ENCODE measurements around the gene AVEN.

The AVEN gene

DNA sequence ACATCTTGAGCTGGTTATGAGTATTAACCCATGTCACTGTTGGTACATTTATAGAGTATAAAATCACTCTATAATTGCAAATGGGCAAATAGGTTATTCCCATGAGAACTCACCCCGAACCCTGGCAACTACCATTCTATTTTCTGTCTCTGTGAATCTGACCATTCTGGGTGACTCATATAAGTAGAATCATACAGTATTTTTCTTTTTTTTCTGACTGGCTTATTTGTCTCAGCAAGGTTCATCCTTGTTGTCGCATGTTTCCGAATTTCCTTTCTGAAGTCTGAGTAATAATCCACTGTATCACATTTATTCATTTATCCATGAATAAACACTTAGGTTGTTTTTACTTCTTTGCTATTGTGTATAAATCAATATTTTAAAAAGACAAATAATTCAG is 130.6 kb downstream of the AVEN start:
- H3K4me2 ChIP-seq (ENCODE audit: low read length): no peak overlapping the region
- H3K4me3 ChIP-seq (ENCODE audit: low read depth, low read length): no peak overlapping the region
- TF ChIP-seq, protein P1, sequence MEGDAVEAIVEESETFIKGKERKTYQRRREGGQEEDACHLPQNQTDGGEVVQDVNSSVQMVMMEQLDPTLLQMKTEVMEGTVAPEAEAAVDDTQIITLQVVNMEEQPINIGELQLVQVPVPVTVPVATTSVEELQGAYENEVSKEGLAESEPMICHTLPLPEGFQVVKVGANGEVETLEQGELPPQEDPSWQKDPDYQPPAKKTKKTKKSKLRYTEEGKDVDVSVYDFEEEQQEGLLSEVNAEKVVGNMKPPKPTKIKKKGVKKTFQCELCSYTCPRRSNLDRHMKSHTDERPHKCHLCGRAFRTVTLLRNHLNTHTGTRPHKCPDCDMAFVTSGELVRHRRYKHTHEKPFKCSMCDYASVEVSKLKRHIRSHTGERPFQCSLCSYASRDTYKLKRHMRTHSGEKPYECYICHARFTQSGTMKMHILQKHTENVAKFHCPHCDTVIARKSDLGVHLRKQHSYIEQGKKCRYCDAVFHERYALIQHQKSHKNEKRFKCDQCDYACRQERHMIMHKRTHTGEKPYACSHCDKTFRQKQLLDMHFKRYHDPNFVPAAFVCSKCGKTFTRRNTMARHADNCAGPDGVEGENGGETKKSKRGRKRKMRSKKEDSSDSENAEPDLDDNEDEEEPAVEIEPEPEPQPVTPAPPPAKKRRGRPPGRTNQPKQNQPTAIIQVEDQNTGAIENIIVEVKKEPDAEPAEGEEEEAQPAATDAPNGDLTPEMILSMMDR (IDR thresholded peaks at IDR 0.05): no peak

DNA sequence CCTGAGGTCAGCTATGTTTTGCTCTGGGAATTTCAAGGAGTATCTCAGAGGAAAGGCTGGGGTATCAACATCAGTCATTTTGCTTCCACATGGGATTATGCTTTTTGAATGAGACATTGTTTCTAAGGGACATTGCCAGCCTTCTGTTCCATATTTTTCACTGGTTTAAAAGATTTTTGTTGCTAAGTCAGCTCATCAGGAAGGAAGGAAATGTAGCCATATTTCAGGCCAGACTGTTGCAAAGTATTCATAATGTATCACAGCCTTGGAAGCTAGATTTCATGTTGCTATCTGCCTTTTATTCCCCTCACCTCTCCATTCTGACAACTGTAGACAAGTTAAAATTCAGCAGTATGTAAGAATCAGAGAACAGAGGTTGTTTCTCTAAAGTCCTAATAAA is 131.7 kb downstream of the AVEN start:
- no peak overlapping the region for H3K9ac ChIP-seq
- H2AFZ ChIP-seq: no peak overlapping the region

More for the DNA sequence above, 130.6 kb downstream of the AVEN start:
- no peaks in the 10 kb centered on the region for H3K27me3 ChIP-seq (ENCODE audit: control insufficient read depth, insufficient read depth, low read length)
- no peak overlapping the region for H3K9ac ChIP-seq
- no peaks in the 10 kb centered on the region for H3K79me2 ChIP-seq
- no peaks in the 10 kb centered on the region for H3K9me3 ChIP-seq (ENCODE audit: control insufficient read depth, low read length)
- no peaks in the 10 kb centered on the region for H3K4me1 ChIP-seq
- H3K27ac ChIP-seq: no peak overlapping the region
- no peak overlapping the region for H2AFZ ChIP-seq
- H3K36me3 ChIP-seq (ENCODE audit: control insufficient read depth, insufficient read depth, low read length): no peaks in the 10 kb centered on the region

DNA sequence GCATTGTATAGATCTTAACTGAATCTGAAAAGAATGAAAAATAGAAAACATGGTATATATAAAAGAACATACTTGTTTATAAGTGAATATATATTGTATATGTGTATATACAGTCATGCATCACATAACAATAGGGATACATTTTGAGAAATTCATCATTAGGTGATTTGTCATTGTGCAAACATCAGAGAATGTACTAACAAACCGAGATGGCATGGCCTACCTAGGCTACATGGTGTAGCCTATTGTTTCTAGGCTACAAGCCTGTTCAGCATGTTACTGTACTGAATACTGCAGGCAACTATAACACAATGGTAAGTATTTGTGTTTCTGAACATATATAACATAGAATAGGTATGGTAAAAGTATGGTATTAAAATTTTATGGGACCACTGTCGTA is 135.3 kb downstream of the AVEN start:
- no peaks in the 10 kb centered on the region for H3K9me3 ChIP-seq (ENCODE audit: control insufficient read depth, low read length)
- TF ChIP-seq, protein P1 (IDR thresholded peaks at IDR 0.05): no peak
- H3K27ac ChIP-seq: no peak overlapping the region
- H3K4me2 ChIP-seq (ENCODE audit: low read length): no peak overlapping the region
- no peaks in the 10 kb centered on the region for H3K79me2 ChIP-seq
- H2AFZ ChIP-seq: no peak overlapping the region
- no peaks in the 10 kb centered on the region for H3K36me3 ChIP-seq (ENCODE audit: control insufficient read depth, insufficient read depth, low read length)
- no peaks in the 10 kb centered on the region for H3K4me1 ChIP-seq
- no peak overlapping the region for H3K4me3 ChIP-seq (ENCODE audit: low read depth, low read length)
- H3K9ac ChIP-seq: no peak overlapping the region
- no peaks in the 10 kb centered on the region for H3K27me3 ChIP-seq (ENCODE audit: control insufficient read depth, insufficient read depth, low read length)

More for the DNA sequence above, 131.7 kb downstream of the AVEN start:
- Histone ChIP-seq H3K4me2 (ENCODE audit: low read length) (no peak overlapping the region), H3K36me3 (ENCODE audit: control insufficient read depth, insufficient read depth, low read length) (no peaks in the 10 kb centered on the region), H3K9me3 (ENCODE audit: control insufficient read depth, low read length) (no peaks in the 10 kb centered on the region), H3K27me3 (ENCODE audit: control insufficient read depth, insufficient read depth, low read length) (no peaks in the 10 kb centered on the region), H3K4me3 (ENCODE audit: low read depth, low read length) (no peak overlapping the region), H3K4me1 (no peaks in the 10 kb centered on the region), H3K27ac (no peak overlapping the region), H3K79me2 (no peaks in the 10 kb centered on the region)
- TF ChIP-seq, protein P1 (IDR thresholded peaks at IDR 0.05): no peak

DNA sequence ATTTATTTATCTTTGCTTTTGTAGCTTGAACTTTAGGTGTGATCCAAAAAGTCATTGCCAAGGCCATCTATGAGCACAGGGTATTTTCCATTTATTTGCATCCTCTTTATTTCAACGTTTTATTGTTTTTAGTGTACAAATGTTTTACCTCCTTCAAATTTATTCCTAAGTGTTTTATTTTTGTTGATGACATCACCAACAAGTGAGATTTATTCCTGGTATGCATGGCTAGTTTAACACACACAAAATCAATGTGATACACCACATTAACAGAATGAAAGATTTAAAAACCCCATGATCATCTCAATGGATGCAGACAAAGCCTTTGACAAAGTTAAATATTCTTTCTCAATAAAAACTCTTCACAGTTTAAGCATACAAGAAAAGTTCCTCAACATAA is 137.0 kb downstream of the AVEN start:
- Histone ChIP-seq H3K27ac (no peak overlapping the region), H3K4me3 (ENCODE audit: low read depth, low read length) (no peak overlapping the region), H3K4me1 (no peaks in the 10 kb centered on the region), H2AFZ (no peak overlapping the region), H3K27me3 (ENCODE audit: control insufficient read depth, insufficient read depth, low read length) (no peaks in the 10 kb centered on the region), H3K79me2 (no peaks in the 10 kb centered on the region), H3K9ac (no peak overlapping the region), H3K9me3 (ENCODE audit: control insufficient read depth, low read length) (no peaks in the 10 kb centered on the region), H3K36me3 (ENCODE audit: control insufficient read depth, insufficient read depth, low read length) (no peaks in the 10 kb centered on the region), H3K4me2 (ENCODE audit: low read length) (no peak overlapping the region)
- TF ChIP-seq, protein P1 (IDR thresholded peaks at IDR 0.05): no peak

DNA sequence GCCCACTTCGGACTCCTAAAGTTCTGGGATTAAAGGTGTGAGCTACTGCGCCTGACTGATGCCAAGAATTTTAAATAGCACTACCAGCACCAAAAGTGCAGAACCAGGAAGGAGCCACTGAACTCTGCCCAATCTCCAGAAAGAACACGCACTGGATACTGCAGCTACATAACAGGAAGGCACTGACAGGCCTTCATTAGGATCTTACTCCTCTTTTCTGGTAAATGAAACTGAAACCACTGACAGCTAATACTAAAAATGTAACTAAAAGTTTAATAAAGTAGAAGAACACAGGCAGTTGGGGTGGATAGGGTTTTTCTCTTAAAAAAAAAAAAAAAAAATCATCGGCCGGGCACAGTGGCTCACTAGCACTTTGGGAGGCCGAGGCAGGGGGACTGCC is 144.8 kb downstream of the AVEN start:
- Histone ChIP-seq H3K79me2 (no peaks in the 10 kb centered on the region), H2AFZ (no peak overlapping the region), H3K4me2 (ENCODE audit: low read length) (no peak overlapping the region), H3K4me3 (ENCODE audit: low read depth, low read length) (no peak overlapping the region), H3K27ac (no peak overlapping the region), H3K9me3 (ENCODE audit: control insufficient read depth, low read length) (no peaks in the 10 kb centered on the region), H3K4me1 (no peaks in the 10 kb centered on the region), H3K36me3 (ENCODE audit: control insufficient read depth, insufficient read depth, low read length) (no peaks in the 10 kb centered on the region), H3K9ac (no peak overlapping the region), H3K27me3 (ENCODE audit: control insufficient read depth, insufficient read depth, low read length) (no peaks in the 10 kb centered on the region)
- TF ChIP-seq, protein P1 (IDR thresholded peaks at IDR 0.05): no peak

Data from parathyroid adenoma (tissue), 2 donors.